Fibroblast of pulmonary artery (primary cell): Measurements from ENCODE around the gene MAN2A1.

Experiments
- DNase-seq: peaks from one replicate; pipeline ENCODE4 v3.0.0-alpha.2; 2010; ENCODE audit warnings: low read depth
- H3K4me3 ChIP-seq: replicated peaks from 2 replicates; pipeline ENCODE4 v1.5.1; 2011; ENCODE audit warnings: low read depth, mild to moderate bottlenecking, control low read depth, low read length, moderate library complexity
- CTCF ChIP-seq: IDR thresholded peaks from 2 replicates; pipeline ENCODE4 v1.5.1; 2011; ENCODE audit warnings: mild to moderate bottlenecking, control low read depth, low read length, inconsistent platforms; ENCODE audit errors: missing control alignments

Gene MAN2A1

DNA sequence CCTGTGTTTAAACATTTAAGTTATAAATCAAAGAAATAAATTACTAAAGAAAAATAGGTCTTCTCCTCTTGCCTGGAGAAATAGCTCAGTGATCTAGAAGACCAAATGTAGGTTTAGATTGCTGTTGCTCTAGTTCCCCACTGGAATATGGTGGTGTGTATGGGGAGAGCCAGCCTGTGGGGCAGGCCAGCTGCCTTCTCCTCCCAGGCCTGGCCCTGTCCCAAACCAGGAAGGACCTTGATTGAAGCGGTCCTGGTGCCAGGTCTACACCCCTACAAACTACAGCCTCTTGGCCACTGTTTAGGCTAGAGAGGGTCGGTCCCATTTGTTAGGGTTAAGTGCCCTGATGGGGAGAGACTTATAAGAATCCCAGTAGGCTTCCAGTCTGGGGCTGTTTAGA is 35.4 kb downstream of the MAN2A1 start:
- H3K4me3 ChIP-seq: no peak overlapping the region
- TF ChIP-seq CTCF: no peak
- DNase-seq: no peak

DNA sequence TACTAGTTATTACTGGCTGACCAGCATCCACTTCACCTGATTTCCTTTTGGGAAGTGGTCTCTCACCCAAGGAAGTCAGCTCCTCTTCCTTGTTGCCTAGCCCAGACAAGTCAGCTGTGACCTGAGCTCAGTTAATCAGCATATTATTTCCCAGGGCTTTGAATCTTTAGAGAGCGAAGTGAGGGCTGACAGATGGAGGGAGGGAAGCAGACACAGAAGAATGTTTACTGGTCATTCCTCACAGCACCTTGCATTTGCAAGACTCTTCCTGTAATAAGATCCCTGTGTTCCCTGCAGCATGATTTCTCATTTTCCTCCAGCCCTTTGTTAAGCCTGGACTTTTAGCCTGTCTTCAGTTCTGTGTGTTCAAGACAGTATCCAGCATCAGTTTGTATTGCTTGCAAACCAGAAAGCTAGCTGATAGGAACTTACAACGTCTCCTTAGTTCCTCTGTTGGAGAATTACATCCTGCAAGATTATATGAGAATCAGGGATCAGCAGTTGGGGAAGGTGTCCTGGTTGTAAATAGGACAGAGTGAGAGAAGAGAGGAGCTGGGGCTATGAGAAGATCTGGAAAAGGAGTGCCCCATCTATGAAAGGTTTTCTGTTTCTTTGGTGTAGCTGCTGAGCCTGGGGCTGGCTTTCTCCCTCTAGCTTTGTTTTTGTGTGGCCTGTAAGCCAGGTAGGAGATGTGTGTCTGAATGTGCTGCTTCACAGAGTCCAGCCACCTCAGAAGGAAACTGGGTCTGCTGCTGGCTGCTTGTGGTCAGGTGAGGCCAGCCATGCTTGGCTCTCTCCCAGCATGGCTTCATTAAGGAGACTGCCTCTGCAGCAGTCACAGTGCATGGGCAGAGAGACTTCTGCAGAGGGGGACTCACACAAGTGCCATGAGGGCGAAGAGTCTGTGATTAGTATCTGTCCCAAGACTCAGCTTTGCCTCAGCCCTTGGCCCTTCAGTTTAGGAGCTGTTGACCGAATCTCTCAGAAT is 50.3 kb downstream of the MAN2A1 start:
- TF ChIP-seq CTCF: no peak
- no peak overlapping the region for H3K4me3 ChIP-seq
- DNase-seq: peak; percentile 31

GRCh38 chr5:109740966-109741365 is 51.2 kb downstream of the MAN2A1 start:
- TF ChIP-seq CTCF: no peak
- DNase-seq: no peak

GRCh38 chr5:109741390-109741789 is 51.7 kb downstream of the MAN2A1 start:
- no peak for TF ChIP-seq CTCF
- DNase-seq: no peak
- no peak overlapping the region for H3K4me3 ChIP-seq

More at GRCh38 chr5:109740966-109741365, 51.2 kb downstream of the MAN2A1 start:
- H3K4me3 ChIP-seq: no peak overlapping the region

DNA sequence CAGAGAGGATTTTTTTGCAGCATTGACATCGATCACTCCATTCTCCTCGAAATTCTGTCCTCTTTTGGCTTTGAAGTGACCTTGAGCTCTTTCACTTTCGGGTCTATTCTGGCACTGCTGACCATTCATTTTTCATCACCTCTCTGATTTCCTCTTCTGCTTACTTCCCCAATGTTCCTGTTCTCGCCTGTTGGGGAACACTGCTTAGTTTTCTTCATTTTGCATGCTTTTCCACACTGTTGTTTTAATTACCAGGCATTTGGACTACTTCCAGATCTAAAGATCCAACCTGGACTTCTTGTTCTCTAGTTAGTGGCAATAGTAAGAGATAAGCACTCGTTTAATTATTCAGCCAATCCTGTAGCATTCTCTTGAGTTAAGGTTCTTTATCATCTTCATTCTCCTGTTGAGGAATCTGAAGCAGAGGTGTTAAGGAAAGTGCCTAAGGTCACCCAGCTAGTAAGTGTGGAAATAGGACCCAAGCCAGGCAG is 53.4 kb downstream of the MAN2A1 start:
- TF ChIP-seq CTCF: no peak

GRCh38 chr5:109743770-109744212 is 54.1 kb downstream of the MAN2A1 start:
- H3K4me3 ChIP-seq: no peak overlapping the region
- peak; percentile 80 for DNase-seq
- TF ChIP-seq CTCF: no peak

More for the DNA sequence above, 53.4 kb downstream of the MAN2A1 start:
- no peak for DNase-seq
- no peak overlapping the region for H3K4me3 ChIP-seq
